GM21423 (cell line): ENCODE results near the gene GOLGA6C.
"Not testable (repeated sequence)": the region's sequence is repeated elsewhere in the genome, so short reads cannot be mapped to it uniquely, and the experiment has no call there.

Experiments
- ATAC-seq: cut with Tn5 transposase; IDR thresholded peaks from one replicate; pipeline ENCODE4 v1.9.1; 2021; ENCODE audit warnings: mild to moderate bottlenecking, moderate library complexity; ENCODE audit not compliant: unreplicated experiment

Gene GOLGA6C

GRCh38 chr15:75314552-75315290 lies 56.6 kb downstream of the GOLGA6C start:
- ATAC-seq: no peak

- ATAC-seq: not testable (repeated sequence)
These were observed 61.2 kb downstream of the GOLGA6C start for GRCh38 chr15:75319231-75319897.
